Activated CD4-positive, alpha-beta T cell treated with anti-CD3 and anti-CD28 coated beads, Interleukin-2, amount 50 U/mL, for 16 hours (primary cell): Measurements from ENCODE around the gene ANXA10.
"Not testable (repeated sequence)": the region's sequence is repeated elsewhere in the genome, so short reads cannot be mapped to it uniquely, and the experiment has no call there.

ENCODE experiments used
- DNase-seq: peaks from one replicate; pipeline ENCODE4 v3.0.0-alpha.2; 2020

The ANXA10 gene, protein sequence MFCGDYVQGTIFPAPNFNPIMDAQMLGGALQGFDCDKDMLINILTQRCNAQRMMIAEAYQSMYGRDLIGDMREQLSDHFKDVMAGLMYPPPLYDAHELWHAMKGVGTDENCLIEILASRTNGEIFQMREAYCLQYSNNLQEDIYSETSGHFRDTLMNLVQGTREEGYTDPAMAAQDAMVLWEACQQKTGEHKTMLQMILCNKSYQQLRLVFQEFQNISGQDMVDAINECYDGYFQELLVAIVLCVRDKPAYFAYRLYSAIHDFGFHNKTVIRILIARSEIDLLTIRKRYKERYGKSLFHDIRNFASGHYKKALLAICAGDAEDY

DNA sequence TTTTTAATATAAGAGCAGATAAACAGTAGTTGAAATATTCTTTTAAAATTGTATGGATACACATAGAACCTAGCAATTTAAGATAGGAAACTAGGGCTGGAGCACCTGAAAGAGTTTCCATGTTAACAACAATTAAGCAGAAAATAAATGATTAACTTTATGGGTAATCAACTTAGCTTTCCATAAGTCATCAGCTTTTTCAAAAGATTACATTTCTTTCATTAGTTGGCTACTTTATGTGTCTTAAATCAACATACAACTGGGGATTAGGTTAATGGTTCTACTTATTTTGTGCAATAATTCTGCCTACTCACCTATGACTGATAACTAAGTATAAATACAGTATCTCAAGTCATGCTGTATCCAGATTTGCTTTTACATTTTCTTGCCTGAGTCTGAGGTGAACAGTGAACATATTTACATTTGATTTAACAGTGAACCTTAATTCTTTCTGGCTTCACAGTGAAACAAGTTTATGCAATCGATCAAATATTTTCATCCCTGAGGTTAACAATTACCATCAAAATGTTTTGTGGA lies at the start of gene ANXA10:
ANXA10 (plus strand) TSS at position 362 of the 537 bp plus-strand sequence; CDS start at position 526, 164 bp downstream.
- DNase-seq: no peak

DNA sequence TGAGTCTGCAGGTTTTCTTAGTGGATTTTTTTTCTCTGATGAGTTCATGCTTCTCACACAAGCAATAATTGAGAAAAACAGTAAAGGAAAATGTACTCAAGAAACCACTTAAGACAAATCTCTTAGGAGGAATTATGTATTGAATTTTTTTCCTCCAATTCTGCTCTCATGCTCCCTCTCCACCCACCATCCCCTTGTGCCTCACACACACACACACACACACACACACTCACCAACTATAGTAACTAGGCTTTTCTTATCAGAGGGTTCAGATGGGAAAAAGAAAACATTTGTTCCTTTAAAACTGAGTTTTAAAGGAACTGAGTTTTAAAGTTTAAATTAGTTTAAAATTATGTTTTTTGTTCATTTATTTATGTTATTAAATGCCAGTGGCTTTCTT lies 47.0 kb upstream of the ANXA10 start:
- DNase-seq: no peak

DNA sequence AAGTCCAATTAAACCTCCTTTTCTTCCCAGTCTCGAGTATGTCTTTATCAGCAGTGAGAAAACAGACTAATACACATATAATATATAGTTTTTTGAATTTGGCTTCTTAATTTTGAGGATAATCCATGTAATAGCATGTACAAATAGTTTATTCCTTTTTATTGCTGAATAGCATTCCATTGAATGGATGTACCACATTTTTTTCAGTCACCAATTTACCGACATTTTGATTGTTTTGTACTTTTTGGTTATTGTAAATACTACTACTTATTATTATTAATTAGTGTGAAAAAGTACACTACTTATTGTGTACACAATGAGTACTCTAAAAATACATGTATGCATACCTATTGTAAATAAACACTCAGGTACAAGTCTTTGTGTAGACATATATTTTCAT lies 42.3 kb upstream of the ANXA10 start:
- DNase-seq: no peak

DNA sequence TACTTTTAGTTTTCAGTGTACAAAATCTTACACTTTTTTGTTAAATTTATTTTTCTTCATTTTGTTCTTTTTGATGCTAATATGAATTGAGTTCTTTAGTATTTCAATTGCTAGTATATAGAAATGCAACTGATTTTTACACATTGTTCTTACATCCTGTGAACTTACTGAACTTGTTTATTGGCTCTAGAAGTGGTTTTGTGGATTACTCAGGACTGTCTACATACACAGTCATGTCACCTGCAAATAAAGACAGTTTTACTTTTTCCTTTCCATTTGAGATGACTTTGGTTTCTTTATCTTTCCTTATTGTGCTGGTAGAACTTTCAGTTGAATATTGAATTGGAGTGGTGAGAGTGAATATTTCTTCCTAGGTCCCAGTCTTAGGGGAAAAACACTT lies 40.8 kb upstream of the ANXA10 start:
- DNase-seq: no peak

DNA sequence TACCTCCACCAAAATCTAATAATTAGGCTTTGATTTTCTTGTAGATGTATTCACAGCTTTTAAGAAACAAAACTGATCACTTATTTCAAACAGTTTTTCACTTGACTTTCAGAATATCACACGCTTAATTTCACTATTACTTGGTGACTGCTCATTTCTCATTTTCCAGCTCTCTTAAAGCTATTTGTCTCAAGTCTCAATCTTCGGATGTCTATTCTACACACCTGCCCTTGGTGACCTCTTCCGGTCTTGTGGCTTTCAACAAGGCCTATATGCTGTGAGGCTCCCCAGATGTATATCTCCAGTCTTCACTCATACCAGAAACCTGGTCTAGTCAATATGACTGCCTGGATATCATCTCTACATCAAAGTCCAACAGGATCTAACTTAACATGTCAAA lies 34.9 kb upstream of the ANXA10 start:
- no peak for DNase-seq

DNA sequence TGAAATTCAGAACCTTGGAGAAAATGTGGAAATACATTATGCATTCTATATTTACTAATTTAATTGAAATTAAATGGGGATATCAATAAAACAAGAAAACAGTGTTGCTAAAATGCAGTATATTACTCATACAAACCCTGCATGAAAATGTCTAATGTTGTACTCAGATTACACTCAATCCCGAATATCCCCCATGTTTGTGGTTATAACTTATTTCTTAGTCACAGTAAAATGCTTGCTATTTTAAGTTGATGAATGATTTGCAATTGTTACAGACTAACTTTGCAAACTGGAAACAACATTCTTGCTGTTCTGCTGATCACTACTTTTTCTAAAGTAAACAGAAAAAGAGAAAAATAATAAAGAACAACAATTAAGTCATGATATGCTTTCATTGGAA lies 33.1 kb upstream of the ANXA10 start:
- no peak for DNase-seq

DNA sequence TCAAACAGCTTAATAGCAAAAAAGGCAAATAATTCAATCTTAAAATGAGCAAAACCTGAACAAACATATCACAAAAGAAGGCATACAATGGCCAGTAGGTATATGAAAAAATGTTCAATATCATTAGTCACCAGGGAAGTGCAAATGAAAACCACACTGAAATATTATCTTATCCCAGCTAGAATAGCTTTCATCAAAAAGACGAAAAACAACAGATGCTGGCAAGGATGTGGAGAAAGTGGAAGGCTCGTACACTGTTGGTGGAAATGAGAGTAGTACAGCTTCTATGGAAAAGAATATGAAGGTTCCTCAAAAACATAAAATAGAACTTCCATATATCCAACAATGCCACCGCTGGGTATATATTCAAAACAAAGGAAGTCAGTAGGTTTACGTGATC lies 29.3 kb upstream of the ANXA10 start:
- DNase-seq: no peak

DNA sequence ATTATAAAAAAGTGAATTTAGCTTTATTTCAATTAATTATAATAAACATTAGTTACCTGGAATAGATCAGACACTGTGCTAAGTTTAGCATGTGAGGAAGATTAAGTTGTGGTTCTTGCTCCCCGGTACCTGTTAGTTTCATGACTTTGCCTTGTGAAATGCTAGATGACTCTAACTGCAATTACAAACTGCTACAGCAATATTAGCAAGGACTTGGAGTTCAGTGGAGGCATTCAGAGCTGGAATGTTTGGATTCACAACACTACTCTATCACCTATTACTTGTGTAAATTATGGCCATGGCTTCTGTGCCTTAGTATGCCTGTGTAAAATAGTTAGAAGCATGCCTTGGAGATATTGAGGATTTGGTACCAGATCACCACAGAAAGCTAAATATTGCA lies 21.4 kb upstream of the ANXA10 start:
- no peak for DNase-seq

DNA sequence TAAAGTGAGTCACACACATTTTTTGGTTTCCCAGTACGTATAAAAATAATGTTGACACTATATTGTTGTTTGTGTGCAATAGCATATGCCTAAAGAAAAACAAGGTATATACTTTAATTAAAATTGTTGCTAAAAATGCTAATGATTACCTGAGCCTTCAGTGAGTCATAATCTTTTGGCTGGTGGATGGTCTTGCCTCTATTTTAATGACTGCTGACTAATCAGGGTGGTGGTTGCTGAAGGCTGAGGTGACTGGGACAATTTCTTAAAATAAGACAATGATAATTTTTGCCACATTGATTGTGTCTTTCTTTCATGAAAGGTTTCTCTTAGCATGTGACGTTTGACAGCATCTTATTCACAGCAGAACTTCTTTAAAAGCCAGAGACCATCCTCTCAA lies 21.0 kb upstream of the ANXA10 start:
- no peak for DNase-seq

DNA sequence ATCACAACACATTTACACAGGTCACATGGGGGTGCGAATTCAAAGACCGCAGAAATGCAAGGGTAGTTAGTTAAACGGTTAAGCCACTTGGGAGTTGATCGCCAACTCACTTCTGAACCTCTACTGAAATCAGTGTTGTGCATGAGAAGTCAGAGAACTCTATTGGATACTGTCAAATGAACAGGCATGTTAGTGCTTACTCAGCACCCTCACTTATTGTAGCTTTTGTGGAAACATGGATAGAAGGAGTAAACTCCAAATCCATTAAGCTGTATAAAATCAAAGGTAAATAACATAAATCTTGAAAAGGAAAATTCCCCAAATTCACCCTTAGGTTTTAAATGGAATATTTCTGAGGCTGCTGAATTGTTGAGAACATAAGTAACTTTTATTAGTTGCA lies 17.5 kb upstream of the ANXA10 start:
- DNase-seq: no peak

DNA sequence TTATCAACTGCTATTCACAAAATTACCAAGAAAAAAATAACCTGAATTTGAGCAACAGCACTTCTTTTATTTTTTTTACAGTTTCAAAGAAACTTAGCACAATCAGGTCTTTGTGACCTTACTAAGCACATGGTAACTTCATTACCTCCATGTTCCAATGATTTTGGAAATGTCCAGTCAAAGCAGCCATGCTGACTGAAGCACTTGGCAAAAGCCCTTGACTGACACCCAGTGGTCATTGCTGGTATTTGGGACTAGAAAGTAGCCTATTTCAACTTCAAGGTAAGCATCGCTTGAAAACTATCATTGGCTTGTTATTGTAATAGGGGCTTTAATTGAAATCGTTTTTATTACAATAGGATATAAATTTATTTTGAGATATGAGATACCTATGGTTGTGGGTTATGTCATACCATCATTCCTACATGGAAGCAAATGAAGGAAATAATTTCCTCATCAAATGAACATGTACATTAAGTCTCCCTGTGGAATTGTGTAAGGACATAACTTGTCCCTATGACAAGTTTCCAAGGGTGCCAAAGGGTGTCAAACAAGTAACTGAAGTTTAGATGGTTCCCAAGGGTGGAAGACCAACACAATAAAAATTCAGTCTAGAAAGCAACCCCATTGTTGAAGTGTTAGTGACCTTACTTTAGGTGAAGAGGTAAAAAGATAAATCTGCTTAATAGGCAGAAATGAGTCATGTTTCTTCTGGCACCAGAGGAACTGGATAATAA lies 15.2 kb upstream of the ANXA10 start:
- peak; percentile 54 for DNase-seq

DNA sequence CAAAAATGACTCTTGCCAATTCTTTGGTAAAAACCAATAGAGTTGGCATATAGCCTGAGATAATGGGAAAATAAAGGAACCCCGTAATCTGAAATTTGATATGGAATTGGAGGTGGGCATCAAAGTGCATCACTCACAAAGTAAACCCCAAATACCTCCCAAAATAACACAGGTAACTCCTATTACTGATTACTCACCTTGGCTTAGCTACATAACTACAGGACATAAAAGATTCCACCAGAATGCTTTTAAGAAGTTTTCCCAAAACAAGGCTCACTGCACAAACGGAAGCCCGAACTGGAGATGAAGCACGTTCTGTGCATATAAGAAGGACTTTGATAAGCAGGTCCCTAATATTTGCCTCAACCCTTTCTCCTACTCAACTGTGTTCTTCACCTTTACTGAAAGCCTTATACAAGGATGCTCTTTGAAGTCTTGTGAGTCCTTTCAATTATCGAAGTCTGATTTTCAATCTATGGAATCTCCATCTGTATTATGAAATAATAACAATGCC lies 14.6 kb upstream of the ANXA10 start:
- no peak for DNase-seq

DNA sequence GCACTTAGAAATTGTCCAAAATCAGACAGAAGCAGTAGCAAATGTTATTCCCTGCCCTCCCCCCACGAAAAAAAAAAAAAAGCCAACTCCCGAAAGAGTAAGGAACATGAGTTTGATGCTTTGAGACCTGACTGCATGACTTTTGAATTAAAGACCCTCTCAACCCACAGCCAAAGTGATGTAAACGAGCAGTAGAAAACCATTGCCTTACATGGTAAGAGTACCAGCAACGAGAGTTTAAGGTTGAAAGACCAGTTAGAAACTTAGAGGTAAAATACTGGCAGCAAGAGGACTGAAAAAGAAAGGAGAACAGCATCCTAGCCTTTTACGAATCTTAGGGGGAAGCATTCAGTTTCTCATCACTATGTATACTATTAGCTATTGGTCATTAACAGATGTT lies 10.0 kb upstream of the ANXA10 start:
- no peak for DNase-seq

DNA sequence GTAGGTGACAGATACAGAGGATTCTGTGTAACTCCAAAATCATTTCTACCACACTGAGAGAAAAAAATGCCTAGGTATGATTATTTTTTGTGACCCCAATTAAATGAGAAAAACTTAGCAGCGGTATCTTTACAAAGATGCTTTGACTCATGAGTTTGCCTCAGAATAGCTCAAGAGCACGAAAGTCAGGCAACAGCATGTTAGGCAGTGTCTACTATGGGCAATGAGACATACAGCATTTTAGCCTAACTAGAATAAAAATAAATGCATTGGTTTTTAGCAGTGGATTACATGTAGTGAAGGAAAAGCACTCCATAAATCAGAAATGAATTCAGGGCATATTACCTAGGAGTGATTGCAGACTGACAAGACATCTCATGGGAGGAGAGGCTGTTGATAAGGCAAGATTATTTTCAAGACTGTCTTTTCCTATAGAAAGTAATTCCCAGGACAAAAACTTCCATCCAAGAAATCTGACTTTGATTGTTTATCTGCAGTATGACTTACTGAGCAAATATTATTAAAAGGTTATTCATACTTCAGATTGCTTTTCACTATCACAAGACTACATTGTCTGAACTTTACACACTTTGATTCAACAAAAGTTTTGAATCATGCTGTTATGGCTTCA lies 3.6 kb downstream of the ANXA10 start:
- no peak for DNase-seq

DNA sequence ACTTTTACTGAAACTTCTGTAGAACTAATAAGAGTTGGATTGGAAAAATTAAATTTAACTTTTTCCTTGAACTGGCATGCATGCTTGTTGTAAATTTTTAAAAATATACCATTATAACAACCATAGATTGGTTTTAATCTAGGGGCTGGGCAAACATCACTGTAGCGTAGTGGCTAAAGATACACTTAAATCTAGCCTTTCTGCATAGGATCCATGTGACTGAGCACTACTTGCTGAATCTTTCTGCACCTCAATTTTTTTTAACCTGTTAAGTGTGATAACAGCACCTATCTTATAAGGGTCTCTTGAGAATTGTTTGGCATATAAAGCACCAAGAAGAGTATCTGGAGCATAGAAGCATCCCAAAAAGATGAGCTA lies 4.1 kb downstream of the ANXA10 start:
- no peak for DNase-seq

DNA sequence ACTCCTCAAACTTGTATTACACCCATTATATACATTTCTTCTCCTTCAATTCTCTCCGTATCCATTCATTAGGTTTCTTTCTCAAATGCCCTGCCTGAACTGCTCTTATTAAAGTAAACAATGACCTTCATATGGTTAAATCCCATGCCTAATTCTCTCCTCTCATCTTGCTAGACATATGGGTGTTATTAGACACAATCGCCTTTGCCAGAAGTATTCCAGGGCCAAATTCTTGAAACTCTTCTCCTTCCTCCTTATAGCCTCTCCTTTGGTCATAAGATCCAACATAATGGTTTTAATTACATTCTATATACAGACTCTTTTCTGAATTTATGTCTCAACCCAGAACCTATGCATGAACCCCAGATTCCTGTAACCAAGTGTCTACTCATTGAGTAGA lies 4.8 kb downstream of the ANXA10 start:
- no peak for DNase-seq

DNA sequence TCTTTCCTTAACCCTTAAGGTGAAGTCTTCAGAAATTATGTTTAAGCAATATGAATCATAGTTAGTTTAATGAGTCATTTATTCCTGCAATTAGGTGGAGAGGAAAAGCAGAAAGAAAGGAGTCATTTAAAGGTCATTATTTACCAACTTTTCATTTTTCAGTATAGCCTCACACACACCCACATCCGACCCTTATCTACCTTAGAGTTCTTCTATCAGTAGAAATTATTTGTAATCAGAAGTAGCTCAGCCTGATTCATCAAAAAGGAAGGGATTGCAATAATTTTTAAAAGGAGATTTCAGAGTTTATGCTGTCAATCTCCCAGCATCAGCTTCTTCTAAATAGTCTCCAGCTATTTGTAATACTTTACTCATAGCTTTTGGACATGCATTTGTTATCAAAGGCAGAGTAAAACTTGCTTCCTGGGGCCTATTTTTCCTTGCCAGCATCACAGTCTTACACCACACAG lies 5.9 kb downstream of the ANXA10 start:
- DNase-seq: no peak

DNA sequence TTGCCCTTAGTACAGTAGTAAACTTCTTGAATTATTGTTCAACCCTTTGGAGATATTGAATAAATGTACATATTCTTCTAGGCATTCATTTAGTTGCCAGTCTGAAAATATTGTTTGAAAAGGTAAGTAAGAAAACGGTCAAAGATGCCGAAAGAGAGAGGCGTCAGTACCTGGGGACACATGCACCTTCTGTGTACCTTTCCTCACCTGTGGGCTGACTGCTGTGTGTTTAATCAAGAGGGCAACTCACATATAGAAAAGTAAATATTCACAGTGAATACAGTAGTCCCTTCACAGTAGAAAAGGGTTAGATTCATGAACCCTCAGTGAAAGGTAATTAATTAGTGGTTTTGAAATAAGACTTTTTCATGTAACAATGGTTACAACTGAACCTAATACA lies 6.9 kb downstream of the ANXA10 start:
- no peak for DNase-seq

DNA sequence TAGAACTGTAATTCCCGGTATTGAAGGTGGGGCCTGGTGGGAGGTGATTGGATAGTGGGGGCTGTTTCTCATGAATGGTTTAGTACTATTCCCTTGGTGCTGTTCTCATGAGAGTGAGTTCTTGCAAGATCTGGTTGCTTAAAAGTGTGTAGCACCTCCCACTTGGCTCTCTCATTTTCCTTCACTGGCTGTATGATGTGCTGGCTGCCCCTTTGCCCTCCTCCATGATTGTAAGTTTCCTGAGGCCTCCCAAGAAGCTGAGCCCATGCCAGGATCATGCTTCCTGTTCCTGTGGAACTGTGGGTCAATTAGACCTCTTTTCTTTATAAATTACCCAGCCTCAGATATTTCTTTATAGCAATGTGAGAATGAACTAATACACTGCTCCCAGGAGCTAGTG lies 8.7 kb downstream of the ANXA10 start:
- DNase-seq: no peak

DNA sequence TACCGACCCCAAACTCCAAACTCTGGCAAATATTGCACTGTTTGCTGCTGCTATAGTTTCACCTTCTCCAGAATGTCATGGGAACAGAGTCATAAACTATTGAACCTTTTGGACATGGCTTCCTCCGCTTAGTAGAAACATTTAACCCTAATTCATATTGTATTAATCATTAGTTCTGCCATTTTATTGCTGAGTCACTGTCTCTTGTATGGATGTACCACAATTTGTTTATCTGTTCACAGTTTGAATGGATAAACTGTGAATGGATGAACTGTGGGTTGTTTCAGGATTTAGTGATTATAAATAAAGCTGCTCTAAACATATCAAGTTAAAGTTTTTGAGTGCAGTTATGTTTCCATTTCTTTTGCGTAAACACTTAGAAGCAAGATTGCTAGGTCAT lies 10.1 kb downstream of the ANXA10 start:
- no peak for DNase-seq

DNA sequence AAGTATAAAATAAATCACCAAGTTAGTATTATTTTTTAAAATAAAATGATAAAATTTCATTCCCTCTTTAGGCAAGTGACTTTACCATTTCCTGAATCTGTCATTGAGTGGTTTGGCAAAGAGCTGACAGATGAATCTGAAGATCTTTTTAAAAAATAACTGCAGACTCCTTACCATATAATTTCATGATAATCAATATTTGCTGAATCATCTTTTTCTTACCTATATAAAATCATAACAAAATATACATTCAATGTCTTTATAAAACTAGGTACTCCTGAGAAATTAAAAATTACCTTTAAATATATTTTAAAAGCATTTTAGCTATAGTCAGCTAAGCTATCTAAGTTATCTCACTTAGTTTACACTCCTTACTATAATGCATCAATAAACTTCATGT lies 17.2 kb downstream of the ANXA10 start:
- DNase-seq: no peak

DNA sequence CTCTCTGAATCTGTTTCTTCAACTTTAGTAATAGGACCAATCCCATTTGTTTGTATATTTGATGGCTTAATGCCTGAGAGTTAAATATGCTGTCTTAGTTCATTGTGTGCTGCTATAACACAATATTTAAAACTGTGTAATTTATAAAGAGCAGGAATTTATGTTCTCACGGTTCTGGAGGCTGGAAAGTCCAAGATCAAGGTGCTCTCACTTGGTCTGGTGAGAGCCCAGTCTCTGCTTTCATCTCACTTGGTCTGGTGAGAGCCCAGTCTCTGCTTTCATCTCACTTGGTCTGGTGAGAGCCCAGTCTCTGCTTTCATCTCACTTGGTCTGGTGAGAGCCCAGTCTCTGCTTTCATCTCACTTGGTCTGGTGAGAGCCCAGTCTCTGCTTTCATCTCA lies 20.7 kb downstream of the ANXA10 start:
- not testable (repeated sequence) for DNase-seq

DNA sequence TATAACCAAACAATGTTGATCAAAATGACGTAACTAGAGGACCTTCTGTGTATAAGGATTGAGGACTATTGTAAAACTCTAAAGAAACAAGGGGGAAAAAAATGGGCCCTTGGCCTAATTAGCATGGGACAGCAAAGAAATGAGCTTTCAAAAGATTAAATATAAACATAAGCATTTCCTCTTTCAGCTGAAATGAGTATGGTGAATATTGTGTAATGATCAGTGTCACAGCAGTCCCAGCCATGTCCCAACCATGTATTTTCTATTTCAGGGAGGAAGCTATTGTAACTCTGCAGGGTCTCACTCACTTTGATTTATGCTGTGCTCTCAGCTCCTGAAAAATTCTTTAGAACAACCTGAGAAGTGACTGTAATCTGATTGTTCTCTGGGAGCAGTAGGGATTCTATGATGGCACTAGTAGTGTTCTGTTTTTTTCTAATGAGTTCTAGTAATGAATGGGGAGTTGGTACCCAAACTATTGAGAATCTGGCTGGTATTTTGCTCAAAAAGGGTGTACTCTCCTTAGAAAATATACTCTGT lies 25.8 kb downstream of the ANXA10 start:
- DNase-seq: no peak
